Activated CD4-positive, alpha-beta memory T cell treated with anti-CD3 and anti-CD28 coated beads, Interleukin-2, amount 10 ng/mL, durations not matched to agents 7 days and 5 days (primary cell): ENCODE results near the gene ACSF2. TPM values are rescaled to one million over a fixed set of nuclear protein-coding genes. Genes with fewer than 3 reads are reported as not detected.

ENCODE experiments used
- CTCF ChIA-PET: fragments of 350-600 bp; sonication (Branson Sonifier 250); formaldehyde crosslinking; loops from one replicate; lab custom pipeline; 2021; ENCODE audit warnings: antibody characterized with exemption, inconsistent platforms; lab: Charles Lee
- POLR2A ChIA-PET: fragments of 350-600 bp; sonication (Branson Sonifier 250); formaldehyde crosslinking; loops from one replicate; lab custom pipeline; 2021; ENCODE audit warnings: antibody characterized with exemption; lab: Charles Lee
- DNase-seq: peaks from one replicate; pipeline ENCODE4 v3.0.0-alpha.2; 2020
- H3K27ac Mint-ChIP-seq: one replicate; pipeline ENCODE4 v1.8.0; 2021; ENCODE audit warnings: mild to moderate bottlenecking, mixed read lengths
- H3K27me3 Mint-ChIP-seq: one replicate; pipeline ENCODE4 v1.8.0; 2021; ENCODE audit warnings: mixed read lengths
- H3K36me3 Mint-ChIP-seq: one replicate; pipeline ENCODE4 v1.8.0; 2021; ENCODE audit warnings: low read depth, mixed read lengths
- H3K4me1 Mint-ChIP-seq: one replicate; pipeline ENCODE4 v1.8.0; 2021; ENCODE audit warnings: mixed read lengths
- H3K4me3 Mint-ChIP-seq: one replicate; pipeline ENCODE4 v1.8.0; 2021; ENCODE audit warnings: mild to moderate bottlenecking, mixed read lengths
- H3K9me3 Mint-ChIP-seq: one replicate; pipeline ENCODE4 v1.8.0; 2021; ENCODE audit warnings: mixed read lengths
- total RNA-seq, 2 experiments: library from RNA; stranded (reverse); gene quantifications; one replicate each; pipeline ENCODE4 v1.2.3, GENCODE V29; 2021

The ACSF2 gene, protein sequence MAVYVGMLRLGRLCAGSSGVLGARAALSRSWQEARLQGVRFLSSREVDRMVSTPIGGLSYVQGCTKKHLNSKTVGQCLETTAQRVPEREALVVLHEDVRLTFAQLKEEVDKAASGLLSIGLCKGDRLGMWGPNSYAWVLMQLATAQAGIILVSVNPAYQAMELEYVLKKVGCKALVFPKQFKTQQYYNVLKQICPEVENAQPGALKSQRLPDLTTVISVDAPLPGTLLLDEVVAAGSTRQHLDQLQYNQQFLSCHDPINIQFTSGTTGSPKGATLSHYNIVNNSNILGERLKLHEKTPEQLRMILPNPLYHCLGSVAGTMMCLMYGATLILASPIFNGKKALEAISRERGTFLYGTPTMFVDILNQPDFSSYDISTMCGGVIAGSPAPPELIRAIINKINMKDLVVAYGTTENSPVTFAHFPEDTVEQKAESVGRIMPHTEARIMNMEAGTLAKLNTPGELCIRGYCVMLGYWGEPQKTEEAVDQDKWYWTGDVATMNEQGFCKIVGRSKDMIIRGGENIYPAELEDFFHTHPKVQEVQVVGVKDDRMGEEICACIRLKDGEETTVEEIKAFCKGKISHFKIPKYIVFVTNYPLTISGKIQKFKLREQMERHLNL
- total RNA-seq, result 10 to 100 TPM; 28.7 to 30.7 TPM

DNA sequence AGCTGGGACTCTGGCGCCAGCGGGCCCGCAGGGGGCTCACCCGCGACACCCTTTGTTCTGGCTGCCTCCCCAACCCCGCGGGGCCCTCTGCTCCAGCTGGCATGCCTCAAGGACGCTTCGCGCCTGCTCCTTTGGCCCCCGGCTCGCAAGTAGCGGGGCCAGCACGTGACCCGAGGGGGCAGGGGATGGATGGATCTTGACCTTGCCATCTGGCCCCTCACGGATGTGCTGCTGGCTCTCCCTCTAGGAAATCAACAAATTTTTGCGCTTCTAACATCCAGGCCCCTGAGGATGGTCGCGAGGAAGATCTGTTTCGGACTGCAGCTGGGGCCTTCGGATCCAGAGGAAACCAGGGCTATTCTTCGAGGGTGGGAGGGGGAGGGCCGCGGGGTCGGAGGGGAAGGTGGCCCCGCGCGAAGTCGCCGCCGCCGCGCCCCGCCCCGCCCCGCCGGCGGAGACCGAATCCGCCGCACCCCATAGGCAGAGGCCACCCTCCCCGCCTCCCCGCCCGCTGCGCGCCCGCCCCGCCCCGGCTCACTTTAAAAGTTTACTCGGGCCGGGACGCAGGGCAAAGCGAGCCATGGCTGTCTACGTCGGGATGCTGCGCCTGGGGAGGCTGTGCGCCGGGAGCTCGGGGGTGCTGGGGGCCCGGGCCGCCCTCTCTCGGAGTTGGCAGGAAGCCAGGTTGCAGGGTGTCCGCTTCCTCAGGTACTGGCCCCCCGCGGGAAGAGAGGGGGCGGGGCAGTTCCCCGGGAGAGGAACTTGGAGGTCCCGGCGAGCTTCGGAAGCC lies at the start of gene ACSF2:
ACSF2 (plus strand) TSS at position 537 of the 790 bp plus-strand sequence; CDS start at position 581, 44 bp downstream.
- Mint-ChIP-seq H3K9me3 (no peaks in the 10 kb centered on the region), H3K4me3 (peak within 1 kb of the TSS; percentile 84), H3K27me3 (no peaks in the 10 kb centered on the region), H3K36me3 (no peaks in the 10 kb centered on the region), H3K4me1 (peaks cover 33% of the 10 kb centered on the region), H3K27ac (peak within 1 kb of the TSS; percentile 75)
- POLR2A ChIA-PET, result interaction anchor here (0.9 to 3.1 kb wide), 5 partner anchors 29 to 63 kb away, joined by 3 to 28 read pairs (median 7); partner anchors contain the start of genes EME1, LRRC59 and MRPL27
- DNase-seq, result peak; percentile 82
- CTCF ChIA-PET, result interaction anchor here (1.3 to 3.8 kb wide), 3 partner anchors 28 to 54 kb away, joined by 4 to 26 read pairs (median 4); partner anchors contain the start of genes LRRC59 and RSAD1

DNA sequence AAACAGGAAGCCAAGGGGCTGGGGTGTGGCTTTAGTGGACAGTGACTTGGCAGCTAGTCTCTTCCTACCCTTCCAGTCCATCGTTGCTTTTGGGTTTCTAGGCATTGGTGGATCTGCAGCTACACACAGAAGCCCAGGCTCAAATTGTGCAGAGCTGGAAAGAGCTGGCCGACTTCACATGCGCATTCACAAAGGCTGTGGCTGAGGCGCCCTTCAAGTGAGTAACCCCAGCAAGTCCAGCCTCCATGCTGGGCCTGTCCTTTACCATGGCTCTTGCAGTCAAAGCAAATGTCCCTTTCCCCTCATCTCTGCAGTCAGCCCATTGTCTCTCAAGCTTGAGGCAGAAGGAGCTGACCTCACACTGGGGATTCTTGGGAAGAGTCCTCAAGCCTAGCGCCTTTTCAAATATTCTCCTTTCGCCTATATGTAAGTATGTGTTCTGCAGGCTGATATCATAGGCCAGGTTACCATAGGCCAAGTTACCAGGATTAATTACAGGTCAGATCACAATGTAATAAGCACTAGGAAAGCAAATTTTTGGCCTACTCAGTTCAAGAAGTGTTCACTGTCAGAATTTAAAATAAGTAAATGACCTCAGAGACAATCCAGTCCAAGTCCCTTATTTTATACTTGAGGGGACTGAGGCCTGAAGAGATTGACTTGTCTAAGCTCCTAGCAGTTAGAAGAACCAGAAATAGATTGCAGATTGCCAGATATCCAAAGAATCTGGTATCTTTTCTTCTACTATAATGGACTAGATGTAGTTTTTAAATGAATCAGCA lies 46.5 kb upstream of the ACSF2 start:
- peaks cover 6% of the 10 kb centered on the region for H3K4me1 Mint-ChIP-seq
- DNase-seq, result no peak
- H3K36me3 Mint-ChIP-seq, result peaks cover 72% of the 10 kb centered on the region
- no peak overlapping the region for H3K27ac Mint-ChIP-seq
- no peaks in the 10 kb centered on the region for H3K27me3 Mint-ChIP-seq
- ChIA-PET POLR2A (interaction anchor here (0.8 to 8.0 kb wide), 4 partner anchors 9 to 17 kb away, joined by 3 to 44 read pairs (median 4); partner anchors contain the start of gene LRRC59), CTCF (interaction anchor here (3.4 to 3.9 kb wide), 2 partner anchors 17 to 18 kb away, joined by 10 to 16 read pairs; partner anchors contain the start of gene LRRC59)
- H3K9me3 Mint-ChIP-seq, result no peaks in the 10 kb centered on the region
- H3K4me3 Mint-ChIP-seq, result no peak overlapping the region

- ChIA-PET CTCF (interaction anchor here (3.4 to 3.9 kb wide), 2 partner anchors 16 to 19 kb away, joined by 10 to 16 read pairs; partner anchors contain the start of gene LRRC59), POLR2A (interaction anchor here (0.8 to 8.0 kb wide), 10 partner anchors 8 to 40 kb away, joined by 3 to 44 read pairs (median 4); partner anchors contain the start of genes EME1, LRRC59 and MRPL27)
- Mint-ChIP-seq H3K27ac (no peak overlapping the region), H3K27me3 (no peaks in the 10 kb centered on the region), H3K4me3 (no peak overlapping the region), H3K4me1 (peaks cover 3% of the 10 kb centered on the region), H3K9me3 (no peaks in the 10 kb centered on the region), H3K36me3 (peaks cover 78% of the 10 kb centered on the region)
- DNase-seq, result no peak
These were observed 45.4 kb upstream of the ACSF2 start for GRCh38 chr17:50380369-50381259.

DNA sequence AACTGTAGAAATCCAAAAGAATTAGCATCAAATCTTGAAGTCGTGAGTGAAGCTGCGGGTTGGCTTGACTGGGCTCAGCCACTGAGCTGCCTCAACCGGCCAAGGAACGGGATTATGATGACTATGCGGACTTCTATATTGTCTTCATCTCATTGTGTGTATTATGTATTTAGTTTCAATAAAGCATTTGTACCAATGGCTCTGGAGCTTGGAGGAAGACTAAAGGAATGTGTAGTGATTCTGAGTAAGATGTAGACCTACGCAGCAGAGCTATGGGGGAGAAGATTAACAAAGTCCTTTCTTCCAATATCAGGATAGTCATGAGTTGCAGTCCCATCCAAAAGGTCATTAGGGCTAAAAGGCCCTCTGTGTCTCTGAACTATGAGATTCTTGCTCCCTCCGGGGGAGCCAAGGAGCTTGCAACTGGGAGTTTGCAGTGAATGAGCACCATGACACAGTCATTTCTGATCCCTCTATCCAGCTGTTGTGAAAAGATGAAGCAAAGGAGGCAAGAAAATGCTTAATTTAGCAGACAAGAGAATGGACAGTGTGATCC lies 44.7 kb upstream of the ACSF2 start:
- ChIA-PET POLR2A (interaction anchor here (0.8 to 8.0 kb wide), 8 partner anchors 8 to 39 kb away, joined by 3 to 44 read pairs (median 3); partner anchors contain the start of genes EME1, LRRC59 and MRPL27), CTCF (interaction anchor here (2.0 to 3.9 kb wide), 2 partner anchors 15 to 19 kb away, joined by 8 to 16 read pairs; partner anchors contain the start of gene LRRC59)
- no peak for DNase-seq
- Mint-ChIP-seq H3K4me3 (no peak overlapping the region), H3K27ac (no peak overlapping the region), H3K9me3 (no peaks in the 10 kb centered on the region), H3K4me1 (peaks cover 3% of the 10 kb centered on the region), H3K27me3 (no peaks in the 10 kb centered on the region), H3K36me3 (peaks cover 81% of the 10 kb centered on the region)

- Mint-ChIP-seq H3K36me3 (peaks cover 84% of the 10 kb centered on the region), H3K4me1 (peaks cover 3% of the 10 kb centered on the region), H3K27ac (no peak overlapping the region), H3K27me3 (no peaks in the 10 kb centered on the region), H3K9me3 (no peaks in the 10 kb centered on the region), H3K4me3 (no peak overlapping the region)
- no peak for DNase-seq
- POLR2A ChIA-PET, result interaction anchor here (0.6 to 8.0 kb wide), 7 partner anchors 8 to 336 kb away, joined by 3 to 44 read pairs (median 3); partner anchors contain the start of genes EME1, LRRC59 and MRPL27
- CTCF ChIA-PET, result interaction anchor here (1.1 to 3.9 kb wide), 3 partner anchors 9 to 20 kb away, joined by 3 to 16 read pairs (median 8); partner anchors contain the start of gene LRRC59
These were observed 44.1 kb upstream of the ACSF2 start for GRCh38 chr17:50381920-50382319.

DNA sequence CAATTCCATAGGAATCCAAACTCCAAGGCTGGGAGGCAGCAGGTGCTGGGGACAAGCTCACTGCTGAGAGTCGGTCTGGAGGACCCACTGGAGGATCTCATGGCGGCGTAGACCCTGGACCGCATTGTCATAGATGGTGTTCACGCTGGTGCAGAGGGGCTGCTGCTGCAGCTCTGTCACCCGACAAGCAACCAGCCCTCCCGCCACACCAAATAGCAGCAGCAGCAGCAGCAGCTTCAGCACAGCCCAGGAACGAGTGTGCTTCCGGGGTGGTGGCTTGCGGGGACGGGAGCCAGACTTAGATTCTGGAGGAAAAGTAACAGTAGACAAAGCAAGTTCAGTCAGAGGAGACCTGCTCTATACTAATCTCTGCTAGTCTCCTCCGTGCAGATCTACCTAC lies 43.1 kb upstream of the ACSF2 start:
- Mint-ChIP-seq H3K36me3 (peaks cover 91% of the 10 kb centered on the region), H3K4me1 (no peaks in the 10 kb centered on the region), H3K27me3 (no peaks in the 10 kb centered on the region), H3K9me3 (no peaks in the 10 kb centered on the region), H3K4me3 (no peak overlapping the region), H3K27ac (no peak overlapping the region)
- no peak for DNase-seq
- CTCF ChIA-PET, result interaction anchor here (1.1 to 3.9 kb wide), 3 partner anchors 8 to 21 kb away, joined by 3 to 16 read pairs (median 8); partner anchors contain the start of gene LRRC59
- POLR2A ChIA-PET, result interaction anchor here (4.3 to 8.0 kb wide), 2 partner anchors 10 to 14 kb away, joined by 26 to 44 read pairs; partner anchors contain the start of genes EME1, LRRC59 and MRPL27

DNA sequence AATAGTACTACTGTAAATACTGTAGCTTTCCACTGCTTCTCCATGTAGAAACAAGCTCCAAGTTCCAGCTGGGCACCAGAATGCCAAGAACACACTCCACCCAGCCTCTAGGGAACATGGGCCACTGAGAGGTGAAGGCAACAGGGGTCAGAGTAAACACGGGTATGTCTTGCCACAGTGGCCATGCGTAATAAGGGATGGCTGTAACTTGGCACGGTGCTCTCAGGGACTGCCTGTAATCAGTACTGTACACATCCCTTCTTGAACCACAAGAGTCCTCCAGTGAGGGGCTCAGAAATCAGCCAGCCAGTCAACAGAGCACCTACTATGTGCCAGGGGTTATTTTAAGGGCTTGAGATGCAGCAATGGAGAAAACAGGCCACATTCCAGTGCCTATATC lies 39.5 kb upstream of the ACSF2 start:
- Mint-ChIP-seq H3K4me1 (no peaks in the 10 kb centered on the region), H3K36me3 (peaks cover 89% of the 10 kb centered on the region), H3K4me3 (no peak overlapping the region), H3K27me3 (no peaks in the 10 kb centered on the region), H3K9me3 (no peaks in the 10 kb centered on the region), H3K27ac (no peak overlapping the region)
- CTCF ChIA-PET, result interaction anchor here (3.1 to 4.7 kb wide), 2 partner anchors 11 to 24 kb away, joined by 10 to 37 read pairs; partner anchors contain the start of gene LRRC59
- DNase-seq, result no peak
- POLR2A ChIA-PET, result interaction anchor here (1.2 to 1.3 kb wide), 3 partner anchors 12 to 21 kb away, joined by 3 to 5 read pairs (median 4); partner anchors contain the start of genes EME1 and MRPL27

DNA sequence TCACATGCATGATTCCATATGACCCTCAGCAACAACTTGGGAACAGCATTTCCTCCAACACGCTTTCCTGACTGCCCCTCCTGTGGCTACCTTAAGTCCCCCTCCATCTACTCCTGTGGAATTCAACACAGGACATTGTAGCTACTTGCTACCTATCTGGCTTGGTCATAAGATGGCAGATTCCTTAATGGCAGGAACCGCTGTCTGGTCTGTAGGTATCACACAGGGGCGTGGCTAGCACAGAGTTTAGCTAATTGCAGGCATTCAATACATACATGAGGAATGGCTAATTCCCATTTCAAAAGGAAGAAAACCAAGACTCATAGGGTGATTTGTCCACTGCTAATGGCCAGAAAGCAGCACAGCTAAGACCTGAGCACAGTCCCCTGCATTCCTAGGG lies 37.3 kb upstream of the ACSF2 start:
- Mint-ChIP-seq H3K27me3 (no peaks in the 10 kb centered on the region), H3K4me1 (peaks cover 2% of the 10 kb centered on the region), H3K4me3 (no peak overlapping the region), H3K27ac (no peak overlapping the region), H3K36me3 (peaks cover 86% of the 10 kb centered on the region), H3K9me3 (no peaks in the 10 kb centered on the region)
- POLR2A ChIA-PET, result interaction anchor here (1.0 to 1.6 kb wide), 4 partner anchors 8 to 12 kb away, joined by 3 to 5 read pairs (median 4); no protein-coding TSS in a partner anchor
- CTCF ChIA-PET, result interaction anchor here (1.7 kb wide), 1 partner anchor 9 kb away, joined by 13 read pairs; the partner anchor contains the start of gene LRRC59
- DNase-seq, result no peak

DNA sequence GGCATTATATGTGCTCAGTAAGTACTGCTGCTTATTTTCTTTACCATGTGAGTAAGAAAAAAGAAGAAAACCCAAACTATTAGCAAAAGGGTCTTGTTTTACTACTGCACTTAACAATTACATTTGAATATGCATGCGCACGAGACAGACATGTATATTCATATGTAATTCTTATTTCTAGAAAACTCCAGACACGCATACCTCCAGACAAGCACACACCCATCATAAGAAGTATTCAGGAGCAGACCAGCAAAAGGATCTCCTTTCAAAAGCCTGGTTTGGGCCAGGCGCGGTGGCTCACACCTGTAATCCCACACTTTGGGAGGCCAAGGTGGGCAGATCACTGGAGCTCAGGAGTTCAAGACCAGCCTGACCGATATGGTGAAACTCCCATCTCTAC lies 36.5 kb upstream of the ACSF2 start:
- peaks cover 9% of the 10 kb centered on the region for H3K4me1 Mint-ChIP-seq
- H3K9me3 Mint-ChIP-seq, result no peaks in the 10 kb centered on the region
- H3K4me3 Mint-ChIP-seq, result no peak overlapping the region
- DNase-seq, result no peak
- CTCF ChIA-PET, result interaction anchor here (0.5 to 1.7 kb wide), 2 partner anchors 8 to 1417 kb away, joined by 3 to 13 read pairs; partner anchors contain the start of gene LRRC59
- POLR2A ChIA-PET, result interaction anchor here (1.2 to 1.7 kb wide), 3 partner anchors 8 to 10 kb away, joined by 4 to 7 read pairs (median 5); no protein-coding TSS in a partner anchor
- peaks cover 88% of the 10 kb centered on the region for H3K36me3 Mint-ChIP-seq
- H3K27ac Mint-ChIP-seq, result no peak overlapping the region
- H3K27me3 Mint-ChIP-seq, result no peaks in the 10 kb centered on the region

GRCh38 chr17:50392621-50393020 lies 33.4 kb upstream of the ACSF2 start:
- POLR2A ChIA-PET, result interaction anchor here (0.7 to 2.7 kb wide), 4 partner anchors 11 to 33 kb away, joined by 3 to 21 read pairs (median 3); partner anchors contain the start of genes EME1 and MRPL27
- no peak overlapping the region for H3K27ac Mint-ChIP-seq
- peaks cover 28% of the 10 kb centered on the region for H3K4me1 Mint-ChIP-seq
- no peak overlapping the region for H3K4me3 Mint-ChIP-seq
- no peaks in the 10 kb centered on the region for H3K27me3 Mint-ChIP-seq
- peaks cover 72% of the 10 kb centered on the region for H3K36me3 Mint-ChIP-seq
- no peak for DNase-seq
- no peaks in the 10 kb centered on the region for H3K9me3 Mint-ChIP-seq
- CTCF ChIA-PET, result interaction anchor here (2.9 kb wide), 1 partner anchor 30 kb away, joined by 9 read pairs; no protein-coding TSS in a partner anchor
